B cell (primary cell): ENCODE results near the gene DCN.

ENCODE experiments used
- EZH2 ChIP-seq: IDR thresholded peaks from 2 replicates; pipeline ENCODE4 v1.6.1; 2012; ENCODE audit warnings: borderline replicate concordance, low read depth, mild to moderate bottlenecking, moderate library complexity, low read length; ENCODE audit not compliant: insufficient read depth, poor library complexity, severe bottlenecking
- TF ChIP-seq, protein P1 (sequence below): fragments of 200-600 bp; IDR thresholded peaks from one replicate; pipeline ENCODE4 v1.8.0; 2022; ENCODE audit warnings: antibody characterized with exemption, mild to moderate bottlenecking

DNA sequence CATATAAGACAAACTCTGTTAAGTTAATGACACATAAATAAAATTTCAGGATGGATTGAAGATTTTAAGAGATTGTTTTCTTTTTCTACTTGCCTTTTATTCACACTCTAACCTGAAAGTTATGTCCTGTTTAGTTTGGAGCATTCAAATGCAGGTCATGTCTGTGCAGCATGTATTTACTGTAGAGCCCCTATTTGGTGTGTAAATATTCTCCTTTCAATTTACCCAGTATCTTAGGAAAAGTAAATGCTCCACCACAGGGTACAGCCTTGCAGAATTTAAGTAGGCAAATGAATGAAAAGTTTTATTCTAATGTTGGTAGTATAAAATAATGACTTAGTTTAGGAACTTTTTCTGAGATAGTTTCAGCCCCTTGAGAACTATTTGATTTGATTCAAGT, 6.2 kb upstream of the DCN start:
- TF ChIP-seq, protein P1, sequence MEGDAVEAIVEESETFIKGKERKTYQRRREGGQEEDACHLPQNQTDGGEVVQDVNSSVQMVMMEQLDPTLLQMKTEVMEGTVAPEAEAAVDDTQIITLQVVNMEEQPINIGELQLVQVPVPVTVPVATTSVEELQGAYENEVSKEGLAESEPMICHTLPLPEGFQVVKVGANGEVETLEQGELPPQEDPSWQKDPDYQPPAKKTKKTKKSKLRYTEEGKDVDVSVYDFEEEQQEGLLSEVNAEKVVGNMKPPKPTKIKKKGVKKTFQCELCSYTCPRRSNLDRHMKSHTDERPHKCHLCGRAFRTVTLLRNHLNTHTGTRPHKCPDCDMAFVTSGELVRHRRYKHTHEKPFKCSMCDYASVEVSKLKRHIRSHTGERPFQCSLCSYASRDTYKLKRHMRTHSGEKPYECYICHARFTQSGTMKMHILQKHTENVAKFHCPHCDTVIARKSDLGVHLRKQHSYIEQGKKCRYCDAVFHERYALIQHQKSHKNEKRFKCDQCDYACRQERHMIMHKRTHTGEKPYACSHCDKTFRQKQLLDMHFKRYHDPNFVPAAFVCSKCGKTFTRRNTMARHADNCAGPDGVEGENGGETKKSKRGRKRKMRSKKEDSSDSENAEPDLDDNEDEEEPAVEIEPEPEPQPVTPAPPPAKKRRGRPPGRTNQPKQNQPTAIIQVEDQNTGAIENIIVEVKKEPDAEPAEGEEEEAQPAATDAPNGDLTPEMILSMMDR: no peak
- TF ChIP-seq EZH2: no peak
